H1 (cell line): Measurements from ENCODE around the gene OGT.

Source experiments
- BACH1 ChIP-seq: IDR thresholded peaks from 2 replicates; pipeline ENCODE4 v1.6.1; 2012; ENCODE audit warnings: low read length, improper control_type of control experiment
- EZH2 ChIP-seq: fragments of 200-600 bp; sonication (generic); IDR thresholded peaks from 2 replicates; pipeline ENCODE4 v1.7.1; 2012; ENCODE audit warnings: low read depth, mild to moderate bottlenecking, moderate library complexity, low read length, inconsistent platforms; ENCODE audit not compliant: severe bottlenecking
- POLR2AphosphoS5 ChIP-seq: IDR thresholded peaks from 2 replicates; pipeline ENCODE4 v1.6.1; 2011; ENCODE audit warnings: low read depth, low read length
- SRF ChIP-seq: IDR thresholded peaks from 2 replicates; pipeline ENCODE4 v1.6.1; 2011; ENCODE audit warnings: mild to moderate bottlenecking, low read depth, low read length, moderate library complexity

- TF ChIP-seq EZH2 = no peak
- no peak for TF ChIP-seq POLR2AphosphoS5
- no peak for TF ChIP-seq BACH1
- TF ChIP-seq SRF = no peak
These were observed 47.1 kb downstream of the OGT start for GRCh38 chrX:71579990-71580380.
